SW480 (cell line): Measurements from ENCODE around the gene ETFRF1.
A peak's percentile ranks its signal among the peaks of the same experiment; 100 is the strongest.

Experiments used
- DNase-seq: peaks from one replicate; pipeline ENCODE4 v3.0.0-alpha.2; 2016; ENCODE audit warnings: low spot score

ETFRF1 gene, protein sequence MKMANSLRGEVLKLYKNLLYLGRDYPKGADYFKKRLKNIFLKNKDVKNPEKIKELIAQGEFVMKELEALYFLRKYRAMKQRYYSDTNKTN

DNA sequence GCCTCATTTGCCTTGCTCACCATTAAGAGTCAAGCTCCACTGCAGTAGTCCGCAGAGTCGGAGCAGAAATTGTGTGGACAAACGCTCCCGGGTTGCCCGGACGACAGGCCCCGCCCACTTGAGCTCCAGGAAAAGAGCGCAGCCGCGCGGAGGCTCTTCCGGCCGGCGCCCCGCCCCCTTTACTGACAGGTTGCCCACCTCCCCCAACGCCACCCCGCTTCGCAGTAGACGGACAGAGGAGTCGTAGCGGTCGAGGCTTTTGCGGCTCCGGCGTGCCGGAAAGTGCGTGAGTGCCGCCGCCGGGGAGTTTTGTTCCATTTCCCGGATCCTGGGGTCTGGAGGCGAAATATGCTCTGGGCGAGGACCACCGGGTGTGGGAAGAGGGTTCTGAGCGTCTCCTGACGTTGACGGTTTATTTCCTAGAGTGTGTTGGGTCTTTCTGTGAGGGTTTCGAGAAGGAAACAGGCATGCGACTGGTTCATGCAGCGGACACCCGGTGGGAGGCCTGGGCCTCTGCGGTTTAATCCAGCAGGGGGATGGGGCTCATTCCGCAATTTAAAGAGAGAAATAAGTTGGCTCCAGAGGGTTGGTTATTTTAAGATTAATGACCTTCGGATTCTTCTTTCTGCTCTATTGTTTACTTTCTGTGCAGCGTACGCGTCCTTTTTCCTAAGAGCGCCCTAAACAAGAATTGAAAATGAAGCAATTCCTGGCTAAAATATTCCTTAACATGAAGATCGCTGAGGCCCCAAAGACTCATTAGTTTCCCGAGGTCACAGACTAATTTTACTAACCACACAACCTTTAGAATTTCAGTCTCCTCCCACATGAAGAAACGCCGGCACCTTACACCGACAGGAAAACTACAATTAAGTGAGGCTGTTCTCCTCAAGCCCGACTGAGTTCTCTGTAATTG, at the start of gene ETFRF1, which contains the start of gene DNAI7:
ETFRF1 (plus strand) TSS at position 182 of the 916 bp plus-strand sequence. CDS start 8,720 bp downstream, outside the sequence.
DNAI7 (minus strand) TSS at position 105 of the 916 bp plus-strand sequence; CDS start at position 23, 82 bp downstream.
- peak; percentile 100 for DNase-seq

DNA sequence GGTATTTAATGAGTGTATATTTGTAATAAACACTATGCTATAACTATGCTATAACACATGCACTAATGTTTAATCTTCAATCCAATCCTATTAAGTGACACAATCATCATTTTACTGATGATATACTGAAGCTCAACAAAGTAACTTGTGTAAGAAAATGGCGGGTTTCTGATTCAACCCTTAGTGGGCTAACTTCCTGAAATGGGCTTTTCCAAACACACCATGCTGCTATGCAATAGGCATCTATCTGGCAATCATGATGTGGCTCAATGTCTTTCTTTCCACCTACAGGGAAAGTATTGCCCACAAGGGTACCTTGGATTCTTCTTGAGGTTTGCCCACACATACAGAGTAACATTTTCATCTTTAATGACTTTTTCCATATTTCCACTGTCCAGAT, 48.4 kb upstream of the ETFRF1 start:
- DNase-seq: no peak

DNA sequence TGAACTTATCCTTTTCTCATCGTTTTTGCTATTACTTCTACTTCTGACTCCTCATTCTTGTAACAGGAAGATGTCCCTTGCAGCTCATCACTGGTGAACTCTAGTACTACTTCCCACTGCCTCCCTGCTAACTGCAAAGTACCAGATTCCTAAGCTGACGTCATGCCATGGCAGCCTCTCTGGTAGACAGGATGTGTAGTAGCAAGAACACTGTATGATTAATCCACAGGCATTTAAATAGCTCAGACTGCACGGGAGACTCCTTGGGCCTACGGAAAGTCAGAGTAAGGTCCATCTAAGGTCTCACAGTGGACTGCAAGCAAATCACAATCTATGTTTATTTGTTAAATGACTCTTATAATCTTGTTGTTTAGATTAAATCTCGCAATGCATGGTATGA, 43.6 kb upstream of the ETFRF1 start:
- DNase-seq: peak; percentile 69

DNA sequence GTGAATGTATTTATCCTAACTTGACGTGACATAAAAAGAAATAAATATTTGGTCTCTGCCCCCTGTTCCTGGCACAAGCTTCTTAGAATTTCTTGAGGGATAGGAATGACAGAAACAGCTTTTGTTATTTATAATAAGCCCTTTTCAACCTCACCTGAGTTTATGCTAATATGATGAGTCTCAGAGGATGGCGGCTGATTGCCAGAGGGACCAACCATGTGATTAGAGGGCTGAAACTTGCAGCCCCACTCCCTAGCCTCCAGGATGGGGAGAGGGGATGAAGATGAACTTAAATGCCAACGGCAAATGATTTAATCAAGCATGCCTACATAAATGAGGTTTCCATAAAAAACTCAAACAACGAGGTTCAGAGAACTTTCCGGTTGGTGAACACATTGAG, 43.0 kb upstream of the ETFRF1 start:
- DNase-seq: no peak

DNA sequence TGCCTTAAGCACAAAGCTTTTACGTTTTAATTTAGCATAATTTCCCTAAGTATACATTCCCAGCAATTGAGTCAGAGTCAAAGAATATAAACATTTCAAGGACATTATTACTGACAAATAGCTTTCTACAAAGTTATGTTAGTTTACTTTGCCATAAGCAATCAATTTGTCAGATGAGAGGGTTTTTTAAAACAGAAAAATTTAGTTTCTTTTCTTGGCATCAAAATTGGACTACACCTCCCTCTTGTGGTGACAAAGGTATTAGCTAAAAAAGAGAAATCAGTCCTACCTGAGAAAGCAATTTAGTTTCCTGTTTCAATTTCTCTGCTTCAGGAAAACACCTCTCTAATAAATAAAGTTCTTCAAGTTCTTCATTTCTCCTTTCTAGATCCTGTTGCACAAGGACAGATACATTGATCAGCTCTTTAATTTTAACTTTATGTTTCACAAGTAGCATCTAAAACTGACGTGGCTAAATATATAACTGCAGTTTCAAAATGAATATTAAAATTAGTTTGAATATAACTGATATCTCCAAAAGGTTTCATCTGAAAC, 39.9 kb upstream of the ETFRF1 start:
- peak; percentile 76 for DNase-seq

DNA sequence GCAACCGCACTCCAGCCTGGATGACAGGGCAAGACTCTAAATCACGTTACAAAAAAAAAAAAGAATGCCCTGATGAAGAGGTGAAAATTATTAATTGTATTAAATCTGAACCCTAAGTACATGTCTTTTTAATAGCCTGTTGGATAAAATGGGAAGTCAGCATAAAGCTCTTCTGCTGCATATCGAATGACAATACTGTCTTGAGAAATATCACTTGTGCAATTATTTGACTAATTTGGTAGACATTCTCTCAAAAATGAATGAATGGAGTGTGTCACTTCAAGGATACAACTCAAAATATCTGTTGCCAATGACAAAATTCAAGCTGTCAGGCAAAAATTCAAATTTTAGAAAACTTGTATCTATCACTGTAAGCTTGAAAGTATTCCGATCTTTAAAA, 39.0 kb upstream of the ETFRF1 start:
- DNase-seq: no peak

DNA sequence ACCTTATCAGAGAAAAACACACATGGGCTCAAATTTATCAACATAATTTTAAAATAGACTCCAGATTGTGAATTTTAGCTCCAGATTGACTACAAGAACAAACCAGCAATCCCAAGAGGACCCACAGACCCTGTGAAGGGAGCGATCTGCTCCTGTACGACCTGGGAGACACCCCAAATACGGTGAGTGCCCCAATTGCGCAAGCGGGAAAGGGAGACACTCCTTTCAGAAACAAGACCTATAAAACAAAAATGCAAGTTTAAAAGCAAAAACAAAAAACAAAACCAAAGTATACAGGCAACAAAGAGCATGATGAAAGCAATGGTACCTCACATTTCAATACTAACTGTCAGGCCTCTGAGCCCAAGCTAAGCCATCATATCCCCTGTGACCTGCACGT, 32.2 kb upstream of the ETFRF1 start:
- DNase-seq: no peak

DNA sequence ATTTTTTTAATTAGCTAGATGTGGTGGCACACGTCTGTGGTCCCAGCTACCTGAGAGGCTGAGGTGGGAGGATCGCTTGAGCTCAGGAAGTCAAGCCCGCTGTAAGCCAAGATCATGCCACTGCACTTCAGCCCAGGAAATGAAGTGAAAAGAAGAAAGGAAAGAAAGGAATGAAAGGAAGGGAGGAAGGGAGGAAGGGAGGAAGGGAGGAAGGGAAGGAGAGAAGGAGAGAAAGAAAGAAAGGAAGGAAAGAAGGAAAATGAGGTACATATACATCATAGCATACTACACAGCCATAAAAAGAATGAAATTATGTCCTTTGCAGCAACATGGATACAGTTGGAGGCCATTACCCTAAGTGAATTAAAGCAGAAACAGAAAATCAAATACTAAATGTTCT, 12.3 kb upstream of the ETFRF1 start:
- DNase-seq: no peak

DNA sequence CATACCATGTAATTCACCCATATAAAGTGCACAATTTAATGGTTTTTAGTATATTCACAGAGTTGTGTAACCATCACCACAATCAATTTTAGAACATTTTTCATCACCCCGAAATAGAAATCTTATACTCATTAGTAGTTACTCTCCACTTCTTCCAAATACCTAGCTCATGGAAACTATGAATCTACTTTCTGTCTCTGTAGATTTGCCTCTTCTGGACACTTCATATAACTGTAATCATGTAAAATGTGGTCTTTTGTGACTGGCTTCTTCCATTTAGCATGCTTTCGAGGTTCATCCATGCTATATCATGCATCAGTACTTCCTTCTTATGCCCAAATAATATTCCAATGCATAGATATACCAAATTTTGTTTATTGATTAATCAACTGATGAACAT, 10.9 kb upstream of the ETFRF1 start:
- no peak for DNase-seq

DNA sequence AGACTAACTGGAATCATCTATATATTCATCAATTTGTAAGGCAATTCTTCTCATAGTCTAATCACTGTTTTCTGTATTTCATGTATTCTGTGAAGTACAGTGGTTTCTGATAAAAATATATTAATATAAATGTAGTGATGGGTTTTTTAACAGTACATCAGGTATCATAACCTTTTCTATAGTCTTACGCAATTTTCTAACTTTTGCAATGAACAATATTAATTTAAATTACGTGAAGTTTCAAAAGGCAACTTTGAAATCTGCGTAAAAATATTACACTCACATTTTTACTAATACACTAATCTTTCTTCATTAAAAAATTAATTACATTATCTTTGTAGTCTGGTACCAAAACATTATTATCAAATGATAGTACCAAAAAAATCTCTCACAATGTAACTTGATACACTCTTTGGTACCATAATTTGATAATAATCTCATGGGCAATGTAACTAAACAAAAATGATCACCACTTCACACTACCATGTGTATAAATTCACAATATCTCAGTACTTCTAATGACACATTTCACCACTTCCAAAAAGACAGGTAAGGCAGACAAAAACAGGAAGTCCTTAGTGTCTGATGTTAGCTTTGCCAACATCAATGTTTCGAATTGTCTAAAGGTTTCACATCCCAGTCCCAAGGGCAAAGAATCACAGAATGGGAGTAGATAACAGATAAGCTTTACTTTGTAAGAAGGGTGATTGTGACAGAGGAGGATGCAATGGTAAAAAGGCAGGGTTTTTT, 8.8 kb upstream of the ETFRF1 start:
- DNase-seq: no peak

DNA sequence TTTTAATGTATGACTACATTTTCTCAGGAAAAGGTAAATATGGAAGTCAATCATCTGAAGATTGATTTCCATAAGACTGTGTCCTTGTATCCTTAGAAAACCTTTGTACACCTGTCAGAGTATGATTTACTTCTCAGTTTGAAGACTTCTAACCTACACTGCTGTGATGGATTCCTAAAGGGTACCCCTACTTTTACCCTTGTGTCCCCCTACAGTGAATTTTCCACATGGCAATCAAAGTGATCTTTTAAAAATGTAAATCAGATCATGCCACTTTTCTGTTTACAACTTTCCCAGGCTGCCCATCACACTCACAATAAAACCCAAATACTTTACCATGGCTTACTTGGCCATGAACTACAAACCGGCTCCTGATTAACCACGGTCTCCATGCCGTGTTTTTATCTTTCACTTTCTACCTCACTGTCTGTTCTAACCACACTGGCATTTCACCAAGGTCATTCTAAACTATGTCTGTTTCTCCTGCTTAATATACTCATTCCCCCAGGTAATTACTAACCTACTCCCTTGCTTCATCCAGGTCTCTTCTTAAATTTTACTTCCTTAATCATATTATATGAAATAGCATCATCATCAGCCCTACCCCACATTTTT, 8.1 kb upstream of the ETFRF1 start:
- DNase-seq: no peak

DNA sequence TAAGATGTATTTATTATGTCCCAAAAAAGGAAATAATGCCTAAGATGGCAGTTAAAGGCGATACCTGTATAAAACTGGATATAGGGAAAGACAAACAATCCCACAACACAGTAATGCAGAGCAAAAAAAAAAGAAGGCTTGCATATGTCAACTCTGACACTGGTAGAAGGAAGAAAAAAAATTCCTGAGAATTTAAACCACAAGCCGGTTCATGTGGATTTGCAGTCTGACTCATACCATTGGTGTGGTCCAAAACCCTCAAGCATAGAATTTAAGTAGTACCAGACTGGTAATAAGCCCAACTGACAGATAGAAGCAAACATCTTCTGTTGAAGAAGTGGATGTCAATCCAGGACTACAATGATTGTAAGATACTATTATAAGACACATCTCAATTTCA, 7.3 kb upstream of the ETFRF1 start:
- DNase-seq: peak; percentile 81

DNA sequence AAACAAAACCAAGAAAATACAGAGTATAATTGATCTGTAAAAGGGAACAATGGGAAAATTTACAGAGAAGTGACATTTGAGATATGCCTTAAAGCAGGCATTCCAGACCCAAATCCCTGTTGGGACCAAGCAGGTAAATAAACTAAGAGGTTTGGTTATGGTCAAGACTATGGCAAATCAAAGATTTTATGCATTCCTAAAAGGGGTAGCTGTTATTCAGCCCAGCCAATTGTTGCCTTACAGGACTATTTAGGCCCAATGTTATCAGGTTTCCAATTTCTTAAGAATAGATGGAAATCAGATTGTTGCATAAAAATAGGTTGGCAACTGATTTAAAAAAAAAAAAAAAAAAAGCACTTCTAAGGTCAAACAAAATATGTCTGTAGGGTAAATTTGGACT, 5.4 kb upstream of the ETFRF1 start:
- no peak for DNase-seq

DNA sequence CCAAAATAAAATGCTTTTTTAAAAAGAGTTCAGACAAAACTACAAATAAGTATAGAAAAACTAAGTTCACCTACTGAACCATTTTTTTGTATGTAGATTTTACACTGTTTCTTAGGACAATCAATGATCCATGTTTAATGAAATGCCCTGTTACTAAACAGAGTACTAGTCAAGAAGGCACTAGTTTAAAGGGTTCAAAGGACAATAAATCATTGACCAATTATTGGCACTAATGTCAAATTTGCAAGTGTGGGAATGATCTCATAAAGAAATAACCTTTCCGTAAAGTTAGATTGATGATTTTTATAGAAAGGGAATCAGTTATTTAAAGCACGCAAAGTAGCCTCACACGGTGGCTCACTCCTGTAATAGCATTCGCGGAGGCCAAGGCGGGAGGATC, 4.2 kb upstream of the ETFRF1 start:
- no peak for DNase-seq

DNA sequence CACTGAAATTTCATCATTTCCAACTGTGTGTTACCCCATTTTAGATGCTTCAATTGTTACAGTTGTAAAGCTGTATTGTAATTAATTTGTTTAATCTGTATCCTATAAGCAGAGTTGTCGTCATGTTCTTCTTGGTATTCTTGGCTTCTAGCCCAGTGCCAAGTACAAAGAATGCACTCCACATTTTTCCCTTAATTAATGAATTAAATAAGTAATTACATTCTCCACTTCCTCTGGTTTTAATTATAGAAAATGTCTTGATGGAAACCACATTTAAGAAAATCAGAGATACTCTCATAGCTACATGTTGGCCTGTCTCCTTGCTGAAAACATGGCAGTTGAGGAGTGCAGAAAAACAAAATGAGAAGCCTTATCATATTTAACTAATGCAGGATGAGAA, 823 bp upstream of the ETFRF1 start:
- DNase-seq: no peak

DNA sequence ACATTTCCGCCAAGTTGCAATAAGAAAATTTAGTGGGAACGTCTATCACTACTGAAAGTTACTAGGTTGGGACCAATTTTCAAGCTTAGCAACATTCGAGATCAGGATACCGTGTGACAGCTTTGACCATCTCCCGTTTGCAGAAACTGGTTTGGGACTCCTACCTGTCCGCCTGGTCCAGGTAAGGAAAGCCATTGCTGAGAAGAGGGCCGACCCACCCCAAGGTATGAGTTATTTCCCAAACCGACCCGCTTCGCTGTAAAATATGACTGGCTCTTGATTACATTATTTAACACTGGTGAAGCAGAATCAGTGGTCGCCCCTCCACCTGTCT, 348 bp upstream of the ETFRF1 start:
- no peak for DNase-seq

DNA sequence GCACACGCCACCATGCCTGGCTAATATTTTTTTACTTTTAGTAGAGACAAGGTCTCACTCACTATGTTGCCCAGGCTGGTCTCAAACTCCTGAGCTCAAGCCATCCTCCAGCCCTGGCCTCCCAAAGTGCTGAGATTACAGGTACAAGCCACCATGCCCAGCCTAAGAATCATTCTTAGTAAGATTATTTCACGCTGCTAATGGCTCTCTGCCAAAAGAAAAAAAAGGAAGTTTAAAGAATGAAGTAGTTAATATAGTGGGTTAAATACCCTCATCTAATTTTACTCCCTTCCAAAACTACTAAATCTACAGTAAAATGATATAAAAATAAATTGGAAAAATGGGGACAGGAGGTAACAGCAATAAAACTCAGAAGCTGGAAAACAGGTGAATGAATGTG, 2.6 kb downstream of the ETFRF1 start:
- no peak for DNase-seq

DNA sequence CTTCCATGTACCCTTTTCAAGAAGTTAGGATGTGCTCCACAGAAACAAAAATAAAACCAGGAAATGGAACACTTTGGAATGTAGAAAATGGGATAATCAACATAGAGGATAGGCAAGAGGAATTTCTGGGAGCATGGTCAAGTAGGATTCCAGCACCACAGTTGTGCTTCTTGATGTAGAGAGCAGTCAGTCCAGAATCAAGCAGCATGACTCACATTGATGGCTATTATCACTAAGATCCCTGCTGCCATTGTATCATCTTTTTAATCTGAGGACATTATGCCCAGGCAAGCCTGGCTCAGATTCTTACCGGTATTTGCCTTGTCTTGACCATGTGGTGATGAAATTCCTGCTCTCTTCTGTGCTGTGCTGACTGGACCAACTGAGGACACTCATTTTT, 5.7 kb downstream of the ETFRF1 start:
- peak; percentile 27 for DNase-seq

DNA sequence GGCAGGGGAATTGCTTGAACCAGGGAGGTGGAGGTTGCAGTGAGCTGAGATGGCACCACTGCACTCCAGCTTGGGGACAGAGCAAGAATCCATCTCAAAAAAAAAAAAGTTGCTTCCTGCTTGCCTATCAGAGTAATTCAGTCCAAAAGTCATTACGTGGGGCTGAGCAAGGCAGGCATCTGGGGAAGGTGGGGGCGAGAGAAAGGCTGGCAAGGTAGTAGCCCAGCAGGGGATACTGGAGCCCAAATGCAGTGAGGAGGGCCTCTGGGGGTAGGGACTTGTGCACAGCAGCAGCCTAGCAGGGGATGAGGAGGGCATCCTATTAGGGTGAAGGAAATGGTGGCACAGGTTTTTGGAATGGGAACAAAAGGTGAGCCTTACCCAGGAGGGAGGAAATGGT, 7.1 kb downstream of the ETFRF1 start:
- no peak for DNase-seq

DNA sequence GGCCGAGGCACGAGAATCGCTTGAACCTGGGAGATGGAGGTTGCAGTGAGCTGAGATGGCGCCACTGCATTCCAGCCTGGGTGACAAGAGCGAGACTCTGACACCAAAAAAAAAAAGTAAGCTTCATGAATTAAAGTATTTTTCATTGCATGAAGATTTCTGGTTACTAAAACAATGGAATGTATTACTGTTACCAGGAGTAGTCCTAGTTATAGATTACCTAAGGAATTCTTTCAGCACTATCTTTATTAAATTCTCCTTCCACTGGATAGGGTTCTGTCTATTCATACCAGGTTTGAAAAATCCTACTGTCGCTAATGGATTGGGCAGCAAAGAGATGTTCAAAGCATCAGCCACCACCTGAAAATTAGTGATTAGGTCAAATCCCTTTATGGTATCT, 12.4 kb downstream of the ETFRF1 start:
- DNase-seq: no peak

DNA sequence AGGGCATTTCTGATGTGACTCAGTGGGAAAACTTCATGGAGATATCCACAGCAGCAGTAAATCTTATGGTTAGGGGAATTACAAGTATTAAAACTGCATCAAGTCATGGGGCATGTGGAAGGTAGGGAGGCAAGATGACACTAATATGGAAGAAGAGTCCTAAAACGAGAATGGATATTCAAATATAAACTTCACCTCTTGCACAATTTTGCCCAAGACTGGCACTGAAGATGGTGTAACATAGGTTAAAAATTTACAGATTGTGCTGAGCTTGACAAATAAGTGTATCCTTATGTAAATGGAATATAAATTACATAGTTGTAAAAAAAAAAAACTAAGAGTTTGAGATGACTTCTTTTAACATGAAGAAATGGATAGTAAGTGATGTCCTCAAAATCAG, 12.8 kb downstream of the ETFRF1 start:
- DNase-seq: no peak

DNA sequence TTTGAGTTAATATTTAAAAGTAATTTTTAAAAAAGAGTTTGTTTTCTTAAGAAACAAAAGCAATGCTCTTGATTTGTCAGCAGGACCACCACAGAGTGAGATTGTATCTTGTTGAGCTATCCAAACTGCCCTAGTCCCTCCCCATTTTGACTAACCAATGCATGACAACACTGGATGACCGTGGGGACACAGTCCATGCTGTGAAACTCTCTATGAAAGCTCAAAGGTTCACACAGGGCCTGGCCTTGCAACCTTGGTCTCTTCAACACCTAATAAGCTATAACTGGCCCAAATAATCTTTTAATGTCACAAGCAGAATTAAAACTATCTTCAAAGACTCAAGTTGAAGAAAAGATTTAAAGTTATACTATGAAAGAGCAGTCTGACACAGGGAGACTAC, 13.5 kb downstream of the ETFRF1 start:
- no peak for DNase-seq
